Ammon's horn (tissue), 1 donor: Measurements from ENCODE around the gene BRD3OS.
A peak's percentile ranks its signal among the peaks of the same experiment; 100 is the strongest.

Experiments used
- DNase-seq: peaks from one replicate; pipeline ENCODE4 v3.0.0-alpha.2; 2016; ENCODE audit warnings: low spot score

BRD3OS gene, protein sequence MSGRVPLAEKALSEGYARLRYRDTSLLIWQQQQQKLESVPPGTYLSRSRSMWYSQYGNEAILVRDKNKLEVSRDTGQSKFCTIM

DNA sequence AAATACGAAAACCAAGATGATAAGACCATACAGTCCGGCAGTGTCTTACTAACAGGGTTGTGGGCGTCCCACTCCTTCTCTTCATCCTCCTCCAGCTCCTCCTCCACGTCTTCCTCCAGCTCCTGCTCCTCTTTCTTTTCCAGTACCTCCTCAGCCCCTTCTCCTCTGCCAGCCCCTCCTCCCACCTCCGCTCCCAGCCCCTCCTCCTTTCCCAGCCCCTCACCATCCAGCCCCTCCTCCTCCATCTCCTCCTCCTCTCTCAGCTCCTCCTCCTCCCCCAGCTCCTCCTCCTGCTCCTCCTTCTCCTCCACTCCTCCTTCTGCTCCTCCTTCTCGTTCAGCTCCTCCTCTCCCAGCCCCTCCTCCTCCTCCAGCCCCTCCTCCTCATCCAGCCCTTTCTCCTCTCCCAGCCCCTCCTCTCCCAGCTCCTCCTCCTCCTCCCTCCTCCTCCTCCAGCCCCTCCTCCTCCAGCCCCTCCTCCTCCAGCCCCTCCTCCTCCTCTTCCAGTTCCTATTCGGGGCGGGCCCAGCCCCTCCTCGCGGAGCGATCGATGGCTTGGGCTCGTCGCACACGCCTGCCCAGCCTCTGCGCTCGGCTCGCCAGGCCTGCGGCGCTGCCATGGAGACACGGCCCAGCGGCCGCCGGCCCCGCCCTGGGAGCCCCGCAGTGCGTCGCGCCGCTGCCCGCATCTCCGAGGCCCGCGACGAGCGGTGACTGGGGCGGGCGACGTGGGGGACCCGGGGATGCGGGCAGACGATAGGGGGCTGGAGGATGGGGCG, at the start of gene BRD3OS:
BRD3OS (plus strand) TSS at position 654 of the 778 bp plus-strand sequence. CDS start 1,267 bp downstream, outside the sequence.
- DNase-seq, result peak; percentile 100

DNA sequence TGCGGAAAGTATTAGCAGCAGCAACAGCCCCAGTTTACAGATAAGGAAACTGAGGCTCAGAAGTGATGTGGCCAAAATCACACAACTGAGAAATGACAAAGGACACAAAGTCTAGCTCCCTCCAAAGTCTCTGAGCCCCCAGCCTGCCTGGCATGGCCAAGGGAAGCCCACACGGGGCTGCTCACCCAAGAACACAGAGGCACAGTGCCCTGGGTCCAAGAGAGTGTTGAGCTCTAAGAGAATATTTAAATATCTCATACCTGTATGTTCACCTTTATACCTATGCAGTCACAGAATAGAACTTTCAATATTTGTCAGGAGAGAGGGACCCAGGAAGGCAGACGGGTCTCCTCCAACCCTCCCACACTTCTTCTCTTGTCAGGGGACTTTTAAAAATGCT, 49.8 kb upstream of the BRD3OS start:
- DNase-seq, result no peak

DNA sequence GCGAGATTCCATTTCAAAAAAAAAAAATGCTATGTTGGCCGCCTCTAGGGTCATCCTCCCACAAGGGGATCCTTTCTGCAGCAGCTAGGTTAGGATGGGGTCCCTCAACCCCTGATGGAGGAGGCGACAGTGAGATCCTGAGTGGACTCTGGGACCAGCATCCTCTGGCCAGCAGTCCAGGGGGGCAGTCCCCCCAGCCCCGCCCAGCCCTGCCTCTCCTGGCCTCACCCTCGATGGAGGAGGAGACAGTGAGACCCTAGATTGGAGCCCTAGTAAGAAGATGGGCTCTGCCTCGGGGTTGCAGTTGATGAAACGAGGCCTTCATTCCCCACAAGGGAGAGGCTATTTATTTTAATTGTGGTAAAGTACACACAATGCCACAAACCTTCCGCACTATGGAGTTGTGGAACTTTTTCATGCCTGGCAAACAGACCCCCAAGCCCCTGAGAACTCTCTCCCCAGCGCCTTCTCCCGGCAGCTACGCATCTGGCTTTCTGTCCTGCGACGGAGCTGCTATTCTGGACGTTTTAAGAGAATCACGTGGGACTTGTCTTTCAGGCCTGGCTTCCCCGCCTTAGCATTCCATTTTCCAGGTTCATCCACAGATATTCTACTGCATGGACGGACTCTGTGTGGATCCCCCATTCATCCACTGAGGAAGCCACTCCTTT, 49.0 kb upstream of the BRD3OS start:
- DNase-seq, result no peak

DNA sequence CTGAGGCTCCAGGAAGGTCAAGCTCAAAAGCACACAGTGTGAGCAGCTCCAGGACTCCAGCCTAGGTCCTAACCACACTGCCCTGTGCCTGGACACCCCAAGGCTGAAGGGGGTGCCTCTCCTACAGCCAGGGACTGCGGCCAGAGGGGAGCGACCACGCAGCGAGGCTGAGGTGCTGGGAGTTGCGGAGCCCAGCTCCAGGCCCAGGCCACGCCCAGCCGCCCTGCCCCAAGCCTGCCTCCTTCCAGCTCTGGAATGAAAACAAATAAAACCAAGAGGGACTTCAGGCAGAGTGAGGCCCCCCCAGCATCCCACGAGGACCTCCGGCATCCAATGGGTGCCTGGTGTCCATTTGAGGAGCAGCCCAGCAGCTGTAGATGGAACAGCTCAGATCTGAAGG, 48.4 kb upstream of the BRD3OS start:
- DNase-seq, result no peak

DNA sequence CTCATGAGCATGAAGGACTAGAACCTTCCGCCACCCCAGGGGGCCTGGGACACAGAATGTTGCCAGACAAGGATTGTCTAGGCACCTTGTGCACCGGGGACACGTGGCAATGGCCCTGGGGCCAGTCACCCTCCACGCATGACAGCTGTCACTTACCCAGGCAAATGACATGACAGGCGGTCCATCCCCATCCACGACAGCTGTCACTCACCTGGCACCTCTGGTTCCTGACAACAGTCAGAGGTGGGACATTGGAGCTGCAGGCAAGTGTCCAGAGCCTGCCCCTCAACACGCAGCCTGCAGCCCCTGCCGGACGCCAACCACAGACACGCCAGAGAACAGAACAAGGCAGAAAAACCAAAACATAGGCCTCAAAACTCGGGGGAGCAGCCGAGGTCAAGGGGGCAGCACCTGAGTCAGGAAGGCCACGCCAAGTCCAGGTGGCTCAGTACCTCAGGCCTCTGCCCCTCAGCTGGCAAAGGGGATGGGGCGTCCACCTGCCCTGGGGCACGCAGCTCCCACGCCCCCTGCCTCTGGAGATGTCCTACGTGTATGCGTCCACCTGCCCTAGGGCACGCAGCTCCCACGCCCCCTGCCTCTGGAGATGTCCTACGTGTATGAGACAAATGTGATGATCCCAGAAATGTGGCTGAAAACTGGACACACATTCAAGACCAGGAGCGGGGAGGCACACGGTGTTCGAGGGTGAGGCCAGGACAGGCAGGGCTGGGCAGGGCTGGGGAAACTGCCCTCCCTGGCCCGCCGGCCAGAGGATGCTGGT, 47.7 kb upstream of the BRD3OS start:
- no peak for DNase-seq

DNA sequence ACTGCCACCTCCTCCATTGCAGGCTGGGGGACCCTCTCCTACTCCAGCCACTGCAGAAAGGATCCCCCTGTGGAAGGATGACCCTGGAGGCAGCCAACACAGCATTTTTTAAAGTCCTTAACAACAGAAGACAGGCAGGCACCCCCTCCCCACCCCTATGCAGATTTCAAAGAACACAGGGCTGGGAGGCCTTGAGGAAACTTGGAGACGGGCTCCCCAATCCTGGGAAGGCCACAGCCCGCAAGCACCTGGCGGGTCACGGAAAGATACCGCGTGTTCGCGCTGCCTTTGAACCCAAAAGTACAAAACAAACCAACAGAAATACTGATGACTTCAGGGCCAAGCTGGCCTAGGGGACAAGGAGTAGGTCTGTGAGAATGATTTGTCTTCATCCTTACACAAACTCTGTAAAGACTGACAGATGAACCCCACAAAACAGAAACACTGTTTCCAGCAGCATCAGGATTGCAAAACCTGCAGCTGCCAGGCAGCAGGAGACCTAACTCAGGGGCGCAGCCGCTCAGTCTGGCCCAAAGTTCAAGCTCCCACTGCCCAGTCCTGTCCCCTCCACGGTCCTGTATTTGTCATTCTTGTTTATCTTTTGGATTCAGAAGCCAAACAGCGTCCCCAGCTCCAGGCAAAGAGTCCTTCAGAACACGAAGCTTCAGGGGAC, 46.9 kb upstream of the BRD3OS start:
- no peak for DNase-seq

DNA sequence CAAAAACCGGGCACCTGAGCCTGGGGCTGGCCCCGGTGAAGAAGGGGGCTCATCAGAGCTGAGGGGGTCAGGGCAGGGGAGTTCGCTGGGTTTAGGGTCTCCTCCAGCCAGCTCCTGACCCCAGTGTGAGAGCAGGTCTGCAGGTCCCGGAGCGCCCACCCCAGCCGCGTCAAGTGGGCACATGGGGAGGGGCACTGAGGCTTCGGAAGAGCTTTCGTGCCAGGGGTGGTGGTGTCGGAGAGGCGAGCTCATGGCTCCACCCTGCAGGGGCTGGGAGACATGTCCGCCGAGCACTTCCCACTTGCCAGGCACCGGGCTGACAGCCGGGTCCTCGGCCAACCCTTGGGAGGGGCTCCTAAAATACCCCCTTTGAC, 46.4 kb upstream of the BRD3OS start:
- no peak for DNase-seq

DNA sequence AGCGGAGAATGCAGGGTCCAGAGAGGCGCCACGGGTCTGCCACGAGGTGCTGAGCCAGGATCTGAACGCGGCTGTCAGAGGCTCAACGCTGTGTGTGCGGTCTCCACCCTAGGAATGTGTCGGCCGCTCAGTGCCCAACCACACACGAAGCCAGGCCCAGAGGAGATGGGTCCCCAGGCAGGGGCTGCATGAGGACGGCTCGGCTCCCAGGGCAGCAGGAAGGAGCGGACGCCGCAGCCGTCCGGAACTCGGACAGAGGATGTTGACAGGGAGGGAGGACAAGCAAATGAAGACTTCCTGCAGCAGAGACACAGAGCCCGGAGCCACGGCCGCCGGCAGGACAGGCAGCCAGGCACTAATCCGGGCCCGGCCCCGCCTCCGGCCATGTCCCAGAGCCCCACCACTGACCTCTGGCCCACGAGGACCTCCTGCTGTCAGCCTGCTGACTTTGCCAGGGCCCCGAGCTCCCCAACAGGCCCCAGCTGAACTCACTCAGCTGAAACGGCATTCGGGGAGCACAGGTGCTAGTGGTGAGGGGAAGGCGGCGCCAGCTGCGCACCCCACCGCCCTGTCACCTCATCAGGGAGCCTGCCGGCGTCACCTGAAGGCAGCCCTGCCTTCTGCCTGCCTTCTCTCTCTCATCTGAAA, 45.9 kb upstream of the BRD3OS start:
- DNase-seq, result peak; percentile 30

DNA sequence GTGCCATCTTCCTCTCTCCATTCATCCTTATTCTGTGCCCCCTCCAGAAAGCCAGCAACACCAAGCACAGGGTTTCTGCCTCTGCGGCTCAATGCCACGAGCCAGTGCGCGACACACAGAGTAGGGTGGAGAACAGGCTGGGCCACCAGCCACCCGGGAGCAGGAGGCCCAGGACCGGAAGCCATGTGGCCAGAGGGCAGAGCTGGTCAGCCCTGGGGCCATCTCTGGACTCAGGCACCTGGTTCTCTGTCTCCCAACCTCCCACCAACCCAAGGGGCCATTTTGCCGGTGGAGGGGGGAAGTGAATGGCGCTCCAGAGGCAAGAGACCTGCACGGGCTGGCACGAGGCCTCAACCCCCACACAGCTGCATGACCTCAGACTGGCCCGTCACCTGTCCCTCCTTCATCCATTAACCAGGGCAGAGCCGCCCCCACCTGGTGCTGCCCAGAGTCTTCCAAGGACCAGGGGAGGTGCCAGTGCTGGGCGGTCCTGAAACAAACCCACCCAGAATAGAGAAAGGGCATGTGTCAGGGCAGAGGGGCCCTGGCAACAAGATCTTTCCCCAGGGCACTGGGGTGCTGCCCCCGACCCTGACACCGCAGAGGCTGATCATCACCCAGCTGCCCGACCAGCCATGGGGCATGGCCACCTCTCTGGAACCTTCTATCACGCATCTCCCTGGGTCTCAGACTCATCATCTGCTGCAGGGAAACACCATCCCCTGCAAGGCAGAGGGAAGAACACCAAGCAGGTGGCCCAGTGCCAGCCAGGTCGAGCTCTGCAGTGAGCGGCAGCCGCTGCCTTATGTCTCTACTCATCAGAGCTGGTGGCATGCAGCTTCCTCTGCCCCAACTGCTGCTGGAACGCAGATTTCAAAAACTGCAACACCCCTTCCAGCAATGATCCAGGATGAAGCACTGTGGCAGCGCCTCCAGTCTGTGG, 45.1 kb upstream of the BRD3OS start:
- no peak for DNase-seq

DNA sequence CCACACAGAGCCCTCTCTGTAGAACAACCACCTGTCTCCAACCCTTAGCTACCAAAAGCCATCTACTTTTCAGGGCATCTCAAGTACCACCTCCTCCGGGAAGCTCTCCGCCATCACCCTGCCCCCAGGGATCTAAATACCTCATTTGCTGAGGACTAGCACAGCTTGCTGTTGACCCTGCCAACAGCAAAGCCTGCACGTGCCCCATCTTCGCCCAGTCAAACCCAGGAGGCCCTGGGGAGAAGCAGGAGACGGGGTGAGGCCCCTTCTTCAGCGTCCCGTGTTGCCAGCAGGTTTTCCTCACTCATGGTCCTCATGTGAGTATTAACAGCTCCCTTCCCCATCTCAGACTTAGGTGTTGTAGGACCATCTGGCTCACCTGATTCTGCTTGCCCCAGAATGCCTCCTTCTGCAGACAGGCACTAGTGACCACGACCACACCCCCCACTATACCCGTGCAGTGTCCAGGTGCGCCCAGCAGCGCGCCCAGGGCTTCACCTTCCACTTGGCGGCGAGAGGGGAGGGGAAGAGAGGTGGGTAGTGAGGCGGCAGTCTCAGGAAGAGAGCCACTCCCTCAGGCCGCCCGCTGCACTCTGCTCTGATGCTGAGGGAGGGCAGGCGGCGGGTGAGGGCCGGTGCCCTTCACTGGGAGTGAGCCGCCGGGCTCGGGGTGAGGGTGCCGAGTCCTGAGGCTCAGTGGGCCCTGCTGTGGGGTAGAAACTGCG, 44.3 kb upstream of the BRD3OS start:
- no peak for DNase-seq

DNA sequence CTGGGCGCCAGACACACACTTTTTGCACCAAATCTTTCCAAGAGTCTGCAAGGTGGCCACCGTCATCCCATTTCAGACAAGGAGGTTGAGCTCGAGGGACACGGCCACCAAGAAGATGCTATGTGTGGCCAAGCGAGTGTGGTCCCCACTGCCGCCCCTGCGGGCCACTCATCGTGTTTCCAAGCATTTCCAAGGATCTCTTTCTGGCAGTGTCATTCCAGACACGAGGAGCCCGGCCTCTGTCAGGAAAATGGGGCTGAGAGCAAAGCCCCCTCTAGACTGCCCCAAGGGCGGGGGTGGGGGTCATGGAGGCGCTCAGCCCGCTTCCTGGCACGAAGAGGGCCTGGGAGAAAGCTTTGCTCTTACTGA, 43.7 kb upstream of the BRD3OS start:
- DNase-seq, result no peak

DNA sequence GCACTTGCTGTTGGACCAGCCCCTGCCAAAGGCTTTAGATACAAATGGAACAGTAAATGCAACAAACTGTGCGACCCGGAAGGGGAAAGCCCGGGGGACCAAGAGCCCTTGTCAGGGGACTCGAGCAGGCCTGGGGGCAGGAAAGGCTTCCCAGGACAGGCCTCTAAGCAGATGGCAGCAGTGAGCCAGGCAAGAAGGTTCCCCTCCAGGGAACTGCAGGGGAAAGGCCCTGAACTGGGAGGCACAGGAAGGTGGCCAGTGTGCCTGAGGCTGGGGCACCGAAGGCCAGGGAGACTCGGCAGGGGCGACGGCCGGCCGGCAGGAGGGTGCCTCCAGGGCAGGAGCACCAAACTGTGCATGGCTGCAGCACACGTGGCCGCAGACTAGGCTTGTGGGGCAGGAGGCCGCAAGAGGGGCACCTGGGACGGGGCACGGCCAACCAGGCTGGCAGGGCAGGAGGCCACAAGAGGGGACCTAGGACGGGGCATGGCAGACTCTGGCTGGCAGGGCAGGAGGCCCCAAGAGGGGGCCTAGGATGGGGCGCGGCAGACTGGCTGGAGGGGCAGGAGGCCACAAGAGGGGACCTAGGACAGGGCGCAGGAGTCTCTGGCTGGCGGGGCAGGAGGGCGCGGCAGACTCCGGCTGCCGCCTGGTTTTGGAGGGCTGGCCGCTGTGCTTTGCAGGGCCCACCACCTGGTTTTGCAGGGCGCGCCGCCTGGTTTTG, 43.2 kb upstream of the BRD3OS start:
- no peak for DNase-seq

DNA sequence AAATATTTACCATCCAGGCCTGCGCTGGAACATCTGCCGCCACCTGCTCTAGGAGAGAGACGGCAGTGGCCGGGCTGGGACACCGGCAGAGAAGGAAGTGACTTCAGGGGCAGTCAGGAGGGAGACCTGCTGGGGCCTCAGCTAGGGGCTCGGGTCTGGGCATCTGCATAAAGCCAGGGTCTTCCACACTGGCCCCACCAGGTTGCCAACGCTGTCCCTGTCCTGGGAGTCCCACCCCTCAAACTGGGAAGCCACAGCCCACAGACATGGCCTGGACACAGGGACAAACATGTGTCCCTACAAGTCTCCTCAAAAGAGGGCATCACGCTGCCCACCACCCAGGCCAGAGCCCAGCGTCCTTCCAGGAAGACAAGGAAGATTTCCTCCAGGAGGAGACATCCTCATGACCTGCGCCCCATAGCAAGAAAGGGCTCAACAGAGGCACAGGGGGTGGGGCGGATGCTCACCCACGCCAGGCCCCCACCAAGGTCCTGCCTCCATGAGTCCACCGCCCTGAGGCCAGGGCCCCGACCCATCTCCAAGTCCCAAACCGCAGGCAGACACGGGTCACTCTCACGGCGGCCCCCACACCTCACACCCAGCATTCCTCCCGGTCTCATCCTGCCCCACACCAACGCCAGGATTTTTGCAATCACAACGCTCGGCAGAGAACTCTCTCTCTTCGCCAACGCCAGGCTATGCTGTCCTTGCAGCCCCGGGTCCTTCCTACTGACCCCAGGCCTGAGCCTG, 42.1 kb upstream of the BRD3OS start:
- DNase-seq, result no peak

DNA sequence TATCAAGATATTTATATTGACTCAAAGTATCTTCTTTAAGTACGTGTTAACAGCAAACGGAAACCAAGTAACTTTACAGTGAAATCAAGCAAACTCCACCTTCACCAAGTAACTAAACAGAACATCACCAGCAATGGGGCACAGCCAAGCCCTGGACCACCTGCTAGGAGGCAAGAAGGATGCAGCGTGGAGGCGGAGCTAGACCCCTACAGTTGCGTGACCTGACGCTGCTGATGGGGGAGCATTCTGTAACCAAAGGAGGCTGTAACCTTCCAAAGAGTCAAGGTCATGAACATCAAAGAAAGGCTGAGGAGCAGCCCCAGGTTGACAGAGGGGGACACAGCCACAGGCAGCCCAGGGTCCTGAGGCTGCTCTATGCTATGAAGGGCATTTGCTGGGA, 39.2 kb upstream of the BRD3OS start:
- DNase-seq, result no peak

DNA sequence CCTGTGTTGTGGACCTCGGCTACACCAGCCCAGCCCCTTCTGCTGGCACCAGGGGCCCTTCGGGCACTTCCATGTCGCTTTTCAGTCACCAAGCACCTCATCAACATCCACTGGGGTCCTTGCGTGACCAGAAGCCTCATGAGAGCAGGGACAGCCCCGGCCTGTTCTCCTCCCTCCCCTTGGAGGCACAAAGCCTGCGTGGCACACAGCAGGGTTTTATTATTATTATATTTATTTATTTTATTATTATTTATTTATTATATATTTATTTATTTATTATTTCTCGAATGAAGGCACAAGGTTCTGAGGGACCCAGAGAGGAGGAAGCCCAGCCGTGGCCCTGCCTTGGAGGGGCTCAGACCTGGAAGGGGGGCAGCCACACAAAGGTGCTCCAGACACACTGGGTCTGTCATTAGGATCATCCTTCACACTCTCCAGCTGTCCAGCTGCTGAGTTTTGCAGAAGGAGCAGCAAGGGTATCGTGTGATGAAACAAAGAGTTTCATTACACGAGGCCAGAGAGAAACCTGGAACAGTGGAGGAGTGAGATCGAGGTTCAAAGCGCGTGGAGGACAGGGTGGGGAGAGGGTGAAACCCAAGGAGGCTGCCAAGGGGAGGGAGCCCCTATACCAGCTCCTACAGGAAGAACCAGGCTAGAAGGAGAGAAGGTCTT, 38.4 kb upstream of the BRD3OS start:
- no peak for DNase-seq

DNA sequence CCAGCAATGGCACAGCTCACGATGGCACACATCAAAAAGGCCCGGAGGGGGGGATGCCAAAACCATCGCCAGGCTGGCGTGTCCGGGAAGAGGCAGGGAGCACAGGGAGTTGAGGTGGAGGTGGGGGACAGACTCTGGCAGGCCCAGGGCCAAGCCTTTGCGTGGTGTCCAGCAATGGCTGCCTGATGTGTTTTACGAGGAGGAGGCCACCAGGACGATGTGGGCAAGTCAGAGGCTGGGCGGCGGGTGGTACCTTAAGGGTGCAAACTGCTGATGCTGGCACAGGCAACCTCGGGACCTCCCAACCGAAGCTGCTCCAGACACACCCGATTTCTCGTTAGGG, 37.9 kb upstream of the BRD3OS start:
- DNase-seq, result no peak

DNA sequence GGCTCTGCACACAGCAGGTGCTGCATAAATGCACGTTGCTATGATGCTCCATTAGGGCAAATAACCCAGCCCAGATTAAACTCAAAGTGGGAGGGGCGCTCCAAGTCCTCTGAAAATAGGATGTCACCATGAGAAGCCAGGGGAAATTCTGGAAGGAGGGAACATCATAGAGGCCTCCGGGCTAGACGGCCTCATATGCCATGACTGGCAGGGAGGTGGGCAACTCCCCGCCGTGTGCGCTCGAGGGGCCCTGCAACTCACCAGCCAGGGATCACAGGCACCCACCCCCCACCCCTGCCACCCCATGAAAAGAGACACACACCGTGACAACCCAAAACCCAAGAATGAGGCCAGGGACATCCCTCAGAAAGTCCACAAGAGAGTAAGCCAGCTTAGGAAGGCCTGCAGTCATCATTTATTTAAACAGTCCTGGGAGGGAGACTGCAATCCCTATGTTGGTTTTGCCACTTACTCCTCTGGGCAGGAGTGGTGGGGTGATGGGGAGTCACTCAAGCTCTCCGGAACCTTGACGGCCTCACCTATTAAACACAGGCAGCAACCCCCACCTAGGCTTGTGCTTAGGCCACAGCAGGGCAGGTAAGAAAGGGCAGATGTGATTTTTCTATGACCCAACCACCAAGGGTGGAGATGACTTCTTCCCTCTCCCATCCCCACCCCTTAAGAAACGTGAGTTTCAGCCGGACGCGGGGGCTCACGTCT, 37.2 kb upstream of the BRD3OS start:
- no peak for DNase-seq
